AG10803 (cell line): ENCODE results near the gene AHR.

Experiments
- DNase-seq: peaks from one replicate; pipeline ENCODE4 v3.0.0; 2010; ENCODE audit warnings: low read depth
- H3K4me3 ChIP-seq: 2 replicates; pipeline ENCODE4 v1.5.1; 2011; ENCODE audit warnings: mild to moderate bottlenecking, low read length, control low read depth
- CTCF ChIP-seq: conservative IDR thresholded peaks from 2 replicates; pipeline ENCODE4 v1.5.1; 2011; ENCODE audit warnings: mild to moderate bottlenecking, low read length, control low read depth, inconsistent platforms

Gene AHR

GRCh38 chr7:17320102-17320497, 21.6 kb downstream of the AHR start:
- TF ChIP-seq CTCF = no peak
- no peak overlapping the region for H3K4me3 ChIP-seq

GRCh38 chr7:17320657-17321056, 22.2 kb downstream of the AHR start:
- TF ChIP-seq CTCF = no peak
- no peak overlapping the region for H3K4me3 ChIP-seq

More at GRCh38 chr7:17320102-17320497, 21.6 kb downstream of the AHR start:
- DNase-seq = no peak

GRCh38 chr7:17325364-17325763, 26.9 kb downstream of the AHR start:
- TF ChIP-seq CTCF = no peak
- peak; percentile 64 for DNase-seq
- H3K4me3 ChIP-seq = no peak overlapping the region

More at GRCh38 chr7:17320657-17321056, 22.2 kb downstream of the AHR start:
- DNase-seq = no peak

- no peak for TF ChIP-seq CTCF
- H3K4me3 ChIP-seq = no peak overlapping the region
- no peak for DNase-seq
Observed at GRCh38 chr7:17326378-17326777, 27.9 kb downstream of the AHR start.

GRCh38 chr7:17328641-17329040, 30.2 kb downstream of the AHR start:
- DNase-seq = no peak
- no peak for TF ChIP-seq CTCF

GRCh38 chr7:17329440-17329839, 31.0 kb downstream of the AHR start:
- TF ChIP-seq CTCF = no peak

More at GRCh38 chr7:17328641-17329040, 30.2 kb downstream of the AHR start:
- H3K4me3 ChIP-seq = no peak overlapping the region

GRCh38 chr7:17331891-17332501, 33.5 kb downstream of the AHR start:
- no peak for TF ChIP-seq CTCF
- H3K4me3 ChIP-seq = no peak overlapping the region
- DNase-seq = no peak

More at GRCh38 chr7:17329440-17329839, 31.0 kb downstream of the AHR start:
- no peak overlapping the region for H3K4me3 ChIP-seq
- DNase-seq = no peak
